SW480 (cell line): Measurements from ENCODE around the gene MVB12B.

Experiments
- DNase-seq: peaks from one replicate; pipeline ENCODE4 v3.0.0-alpha.2; 2016; ENCODE audit warnings: low spot score

The MVB12B gene

GRCh38 chr9:126303488-126303887, 23.1 kb upstream of the MVB12B start:
- no peak for DNase-seq

GRCh38 chr9:126304207-126304970, 22.2 kb upstream of the MVB12B start:
- no peak for DNase-seq

GRCh38 chr9:126304971-126305320, 21.7 kb upstream of the MVB12B start:
- peak; percentile 7 for DNase-seq

GRCh38 chr9:126306071-126306647, 20.5 kb upstream of the MVB12B start:
- no peak for DNase-seq

GRCh38 chr9:126307322-126308061, 19.1 kb upstream of the MVB12B start:
- DNase-seq: no peak

GRCh38 chr9:126309427-126310189, 17.0 kb upstream of the MVB12B start:
- DNase-seq: no peak

GRCh38 chr9:126312584-126313551, 13.8 kb upstream of the MVB12B start:
- no peak for DNase-seq

- no peak for DNase-seq
Observed at GRCh38 chr9:126316085-126316655, 10.5 kb upstream of the MVB12B start.

GRCh38 chr9:126317513-126317912, 9.1 kb upstream of the MVB12B start:
- DNase-seq: peak; percentile 77

- no peak for DNase-seq
Observed at GRCh38 chr9:126318858-126319257, 7.8 kb upstream of the MVB12B start.

- no peak for DNase-seq
Observed at GRCh38 chr9:126319671-126320070, 7.0 kb upstream of the MVB12B start.

GRCh38 chr9:126320158-126320922, 6.3 kb upstream of the MVB12B start:
- no peak for DNase-seq

GRCh38 chr9:126321742-126322141, 4.9 kb upstream of the MVB12B start:
- no peak for DNase-seq

- DNase-seq: no peak
Observed at GRCh38 chr9:126325821-126326220, 808 bp upstream of the MVB12B start.

- DNase-seq: no peak
Observed at GRCh38 chr9:126327006-126327713, 531 bp downstream of the MVB12B start.

- no peak for DNase-seq
Observed at GRCh38 chr9:126327714-126328185, 1.1 kb downstream of the MVB12B start.

- no peak for DNase-seq
Observed at GRCh38 chr9:126328407-126328806, 1.8 kb downstream of the MVB12B start.

GRCh38 chr9:126329476-126330275, 3.0 kb downstream of the MVB12B start:
- no peak for DNase-seq

- DNase-seq: no peak
Observed at GRCh38 chr9:126330536-126330935, 3.9 kb downstream of the MVB12B start.
